OCI-LY1 (cell line): Measurements from ENCODE around the gene ALOX15.

Experiments
- H2AFZ ChIP-seq: fragments of 200-600 bp; sonication (generic), shearing (Covaris generic); 2 replicates; pipeline ENCODE4 v1.6.0; 2014; ENCODE audit warnings: antibody characterized with exemption, mild to moderate bottlenecking, low read length
- H3F3A ChIP-seq: fragments of 200-600 bp; sonication (generic), shearing (Covaris generic); 2 replicates; pipeline ENCODE4 v1.6.0; 2014; ENCODE audit warnings: mild to moderate bottlenecking, antibody characterized with exemption, low read length, moderate library complexity; ENCODE audit not compliant: insufficient read depth
- H3K27ac ChIP-seq: fragments of 200-600 bp; sonication (generic); 2 replicates; pipeline ENCODE4 v1.5.1; 2014; ENCODE audit warnings: low read length, mixed run types, mild to moderate bottlenecking, low read depth; ENCODE audit not compliant: poor library complexity, severe bottlenecking
- H3K27me3 ChIP-seq: fragments of 200-600 bp; sonication (generic); 2 replicates; pipeline ENCODE4 v1.6.0; 2014; ENCODE audit warnings: antibody characterized with exemption, mild to moderate bottlenecking, low read length, moderate library complexity; ENCODE audit not compliant: insufficient read depth
- H3K36me3 ChIP-seq: fragments of 200-600 bp; sonication (generic); 2 replicates; pipeline ENCODE4 v1.6.1; 2014; ENCODE audit warnings: mild to moderate bottlenecking, antibody characterized with exemption, low read length, moderate library complexity, mixed read lengths; ENCODE audit not compliant: insufficient read depth
- H3K4me1 ChIP-seq: fragments of 200-600 bp; sonication (generic); 2 replicates; pipeline ENCODE4 v1.5.1; 2014; ENCODE audit warnings: mild to moderate bottlenecking, low read length, moderate library complexity; ENCODE audit not compliant: insufficient read depth, severe bottlenecking
- H3K4me2 ChIP-seq: fragments of 200-600 bp; sonication (generic), shearing (Covaris generic); 2 replicates; pipeline ENCODE4 v1.6.1; 2014; ENCODE audit warnings: low read length
- H3K4me3 ChIP-seq: fragments of 200-600 bp; sonication (generic); 2 replicates; pipeline ENCODE4 v1.5.1; 2014; ENCODE audit warnings: low read length, low read depth, mild to moderate bottlenecking, mixed read lengths; ENCODE audit not compliant: poor library complexity, severe bottlenecking
- H3K79me2 ChIP-seq: fragments of 200-600 bp; shearing (Covaris generic); 2 replicates; pipeline ENCODE4 v1.6.1; 2016; ENCODE audit warnings: mixed run types, low read length, mixed read lengths; ENCODE audit not compliant: insufficient read depth
- H3K9ac ChIP-seq: fragments of 200-600 bp; sonication (generic), shearing (Covaris generic); 2 replicates; pipeline ENCODE4 v1.6.1; 2014; ENCODE audit warnings: mild to moderate bottlenecking, low read length, mixed read lengths
- H3K9me2 ChIP-seq: fragments of 200-600 bp; sonication (generic), shearing (Covaris generic); 2 replicates; pipeline ENCODE4 v1.6.1; 2014; ENCODE audit warnings: low read depth, mild to moderate bottlenecking, low read length, mixed read lengths
- H3K9me3 ChIP-seq: fragments of 200-600 bp; shearing (Covaris generic); 2 replicates; pipeline ENCODE4 v1.6.1; 2014; ENCODE audit warnings: low read length, mixed read lengths
- H4K20me1 ChIP-seq: fragments of 200-600 bp; sonication (generic), shearing (Covaris generic); 2 replicates; pipeline ENCODE4 v1.6.0; 2016; ENCODE audit warnings: mild to moderate bottlenecking, low read length; ENCODE audit not compliant: insufficient read depth
- CTCF ChIP-seq: fragments of 200-600 bp; sonication (generic), shearing (Covaris generic); IDR thresholded peaks from 2 replicates; pipeline ENCODE4 v1.5.1; 2017; ENCODE audit warnings: mild to moderate bottlenecking, antibody characterized with exemption, low read length, moderate library complexity, mixed read lengths
- EZH2 ChIP-seq: fragments of 200-600 bp; sonication (generic), shearing (Covaris generic); IDR thresholded peaks from 2 replicates; pipeline ENCODE4 v1.8.0; 2017; ENCODE audit warnings: borderline replicate concordance, mixed run types, mild to moderate bottlenecking, antibody characterized with exemption, low read length, moderate library complexity, mixed read lengths

The ALOX15 gene

GRCh38 chr17:4617590-4618351, 23.7 kb downstream of the ALOX15 start:
- H3K4me3 ChIP-seq, result no peak overlapping the region
- H2AFZ ChIP-seq, result no peak overlapping the region
- no peaks in the 10 kb centered on the region; the same call in 1 of the 2 replicates for H3K36me3 ChIP-seq
- H3K4me2 ChIP-seq, result no peak overlapping the region
- no peak for TF ChIP-seq EZH2
- no peaks in the 10 kb centered on the region for H3K9me3 ChIP-seq
- no peaks in the 10 kb centered on the region for H3K27me3 ChIP-seq
- H3K9me2 ChIP-seq, result no peaks in the 10 kb centered on the region
- no peaks in the 10 kb centered on the region for H3K4me1 ChIP-seq
- H3K9ac ChIP-seq, result no peak overlapping the region
- no peak overlapping the region for H3K27ac ChIP-seq
- no peaks in the 10 kb centered on the region for H3F3A ChIP-seq
- H3K79me2 ChIP-seq, result no peaks in the 10 kb centered on the region
- no peaks in the 10 kb centered on the region for H4K20me1 ChIP-seq

DNA sequence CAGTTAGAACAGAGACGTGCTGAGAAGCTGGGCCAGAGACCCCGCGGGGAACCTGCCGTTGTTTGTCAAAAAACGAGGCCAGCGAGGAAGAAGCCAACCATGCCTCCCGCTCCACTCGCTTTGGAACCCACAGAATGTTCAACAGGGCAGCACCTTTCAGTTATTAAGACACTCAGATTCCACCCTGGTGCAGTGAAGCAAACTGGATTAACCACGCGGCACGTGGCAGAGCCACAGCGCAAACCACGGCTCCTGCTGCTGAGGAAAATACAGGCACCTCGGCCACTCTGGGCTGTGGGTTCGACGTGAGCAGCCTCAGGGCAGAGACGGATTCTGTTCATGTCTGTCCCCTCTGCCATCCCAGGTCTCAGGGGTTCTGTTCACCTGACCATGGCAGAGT, 24.4 kb downstream of the ALOX15 start:
- no peaks in the 10 kb centered on the region for H3F3A ChIP-seq
- H3K27me3 ChIP-seq, result no peaks in the 10 kb centered on the region
- no peaks in the 10 kb centered on the region for H3K79me2 ChIP-seq
- no peak overlapping the region for H3K27ac ChIP-seq
- no peak overlapping the region for H3K4me3 ChIP-seq
- H3K36me3 ChIP-seq, result no peaks in the 10 kb centered on the region; the same call in 1 of the 2 replicates
- no peak for TF ChIP-seq CTCF
- TF ChIP-seq EZH2, result no peak
- H4K20me1 ChIP-seq, result no peaks in the 10 kb centered on the region
- no peaks in the 10 kb centered on the region for H3K4me1 ChIP-seq
- H3K9me3 ChIP-seq, result no peaks in the 10 kb centered on the region
- no peak overlapping the region for H2AFZ ChIP-seq
- H3K9me2 ChIP-seq, result no peaks in the 10 kb centered on the region
- no peak overlapping the region for H3K9ac ChIP-seq
- no peak overlapping the region for H3K4me2 ChIP-seq

GRCh38 chr17:4616476-4616875, 25.0 kb downstream of the ALOX15 start:
- Histone ChIP-seq H3K4me1 (no peaks in the 10 kb centered on the region), H3K9ac (no peak overlapping the region), H2AFZ (no peak overlapping the region), H3K9me2 (no peaks in the 10 kb centered on the region), H3K4me3 (no peak overlapping the region), H3F3A (no peaks in the 10 kb centered on the region), H3K79me2 (no peaks in the 10 kb centered on the region), H3K27me3 (no peaks in the 10 kb centered on the region), H3K27ac (no peak overlapping the region), H3K4me2 (no peak overlapping the region), H3K9me3 (no peaks in the 10 kb centered on the region), H3K36me3 (no peaks in the 10 kb centered on the region; the same call in 1 of the 2 replicates), H4K20me1 (no peaks in the 10 kb centered on the region)
- no peak for TF ChIP-seq EZH2
- no peak for TF ChIP-seq CTCF

DNA sequence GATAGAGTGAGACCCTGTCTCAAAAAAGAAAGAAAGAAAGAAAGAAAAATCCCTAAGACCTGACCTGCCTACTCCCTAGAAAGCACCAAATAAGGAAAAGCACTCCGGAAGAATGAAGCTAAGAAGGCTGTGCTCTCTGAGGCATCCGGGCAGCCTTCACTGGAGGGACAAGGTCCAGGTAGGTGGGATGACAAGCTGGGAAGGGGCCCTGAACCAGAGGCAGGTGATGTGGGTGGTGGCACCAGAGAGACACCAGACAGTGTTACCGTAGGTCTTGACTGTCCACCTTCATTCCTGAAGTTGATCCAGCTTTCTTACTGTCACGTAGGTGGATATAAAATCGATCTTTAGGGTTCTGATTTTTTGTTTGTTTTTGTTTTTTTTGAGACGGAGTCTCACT, 30.8 kb downstream of the ALOX15 start:
- Histone ChIP-seq H3K4me1 (no peaks in the 10 kb centered on the region), H3K27me3 (peaks cover 7% of the 10 kb centered on the region; the same call in 1 of the 2 replicates)

More for the DNA sequence above, 30.8 kb downstream of the ALOX15 start:
- Histone ChIP-seq H4K20me1 (no peaks in the 10 kb centered on the region), H3K36me3 (no peaks in the 10 kb centered on the region; the same call in 1 of the 2 replicates), H3K9me2 (no peaks in the 10 kb centered on the region), H3K9ac (no peak overlapping the region), H2AFZ (no peak overlapping the region), H3K9me3 (no peaks in the 10 kb centered on the region), H3K27ac (no peak overlapping the region), H3K79me2 (no peaks in the 10 kb centered on the region), H3K4me2 (no peak overlapping the region), H3F3A (no peaks in the 10 kb centered on the region), H3K4me3 (no peak overlapping the region)
- TF ChIP-seq EZH2, result no peak
- TF ChIP-seq CTCF, result no peak
